ENCODE measurements around the gene CACNA2D2. TPM values are rescaled to one million over a fixed set of nuclear protein-coding genes. Genes with fewer than 3 reads are reported as not detected.

CACNA2D2 gene
- total RNA-seq, 1 experiment from 2014 or later, result 22.0 TPM

DNA sequence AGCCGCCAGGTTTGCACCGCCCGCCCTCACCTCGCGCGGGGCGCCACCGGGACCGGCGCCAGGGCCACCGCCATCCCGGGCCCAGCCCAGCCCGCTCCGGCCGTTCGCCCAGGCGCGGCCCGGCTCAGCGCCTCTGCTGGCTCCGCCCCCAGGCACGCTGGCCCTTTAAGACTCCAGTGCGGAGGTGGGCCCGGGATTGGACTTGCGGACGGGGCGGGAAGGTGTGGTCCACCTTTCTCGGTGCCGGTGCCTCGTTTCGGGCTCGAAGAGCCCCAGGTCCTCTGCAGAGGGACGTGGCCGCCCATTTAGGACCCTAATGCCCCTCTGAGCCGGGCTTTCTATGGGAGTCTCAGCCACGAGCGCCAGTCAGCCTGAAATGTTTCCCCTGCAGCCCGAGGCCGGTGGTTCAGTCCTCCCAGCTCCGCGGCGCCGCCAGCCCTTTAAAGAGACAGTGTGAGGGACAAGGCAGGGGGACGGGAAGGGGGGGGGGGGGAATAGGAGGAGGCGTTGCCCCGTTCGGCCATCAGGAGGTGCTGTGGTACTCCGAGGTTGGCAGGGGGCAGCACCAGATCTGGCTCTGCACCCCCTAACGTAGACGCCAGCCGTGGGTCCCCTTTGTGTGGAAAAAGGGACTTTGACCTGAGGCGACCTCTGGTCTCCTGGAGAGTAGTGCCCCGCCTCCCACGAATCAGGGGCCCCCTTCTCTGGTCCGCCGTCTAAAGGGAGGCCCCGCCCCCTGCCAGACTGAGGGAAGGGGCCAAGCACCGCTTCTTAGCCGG is 181.9 kb downstream of the CACNA2D2 start:
- CTCF ChIA-PET, result interaction anchor here (0.6 to 5.5 kb wide), 38 partner anchors 11 to 1381 kb away, joined by 3 to 95 read pairs (median 4); partner anchors contain the start of genes CYB561D2, HEMK1, HYAL1 and HYAL3
- POLR2A ChIA-PET, result interaction anchor here (0.6 to 2.0 kb wide), 5 partner anchors 16 to 125 kb away, joined by 3 to 8 read pairs (median 5); partner anchors contain the start of genes HYAL3 and NAA80
- Mint-ChIP-seq H3K4me3 (peak overlapping the region; percentile 88), H3K27me3 (ENCODE audit: low read depth) (no peaks in the 10 kb centered on the region), H3K9me3 (no peaks in the 10 kb centered on the region), H3K36me3 (peaks cover 33% of the 10 kb centered on the region), H3K27ac (peak overlapping the region; percentile 97), H3K4me1 (peaks cover 40% of the 10 kb centered on the region)
- peak; percentile 90 for DNase-seq (ENCODE audit: low spot score)
- ATAC-seq, result peak; percentile 71
- TF ChIP-seq TP53 (CRISPR knock-in tag; IDR thresholded peaks at IDR 0.05) (no peak), GRHL2 (CRISPR knock-in tag; IDR thresholded peaks at IDR 0.05; ENCODE audit: insufficient replicate concordance, severe bottlenecking) (no peak), TEAD4 (CRISPR knock-in tag; IDR thresholded peaks at IDR 0.05) (no peak), ZNF671 (CRISPR knock-in tag; IDR thresholded peaks at IDR 0.05) (0 out of 2 replicates have a peak, but pooled peaks have one; percentile 70), CREB1 (CRISPR knock-in tag; IDR thresholded peaks at IDR 0.05) (0 out of 2 replicates have a peak, but pooled peaks have one; percentile 36), ZNF263 (CRISPR knock-in tag; IDR thresholded peaks at IDR 0.05; ENCODE audit: low read depth) (0 out of 2 replicates have a peak, but pooled peaks have one; percentile 10), FOXP1 (CRISPR knock-in tag; IDR thresholded peaks at IDR 0.05; ENCODE audit: borderline replicate concordance) (peak; percentile 15; the same call in 1 of the 2 replicates), KAT7 (CRISPR knock-in tag; IDR thresholded peaks at IDR 0.05; ENCODE audit: borderline replicate concordance) (peak; percentile 42; the same call in 1 of the 2 replicates), ETV6 (CRISPR knock-in tag; IDR thresholded peaks at IDR 0.05) (no peak; the same call in 1 of the 2 replicates), NR1H2 (CRISPR knock-in tag; IDR thresholded peaks at IDR 0.05) (no peak), CREM (CRISPR knock-in tag; IDR thresholded peaks at IDR 0.05) (peak; percentile 59; the same call in 1 of the 2 replicates)
- TF ChIP-seq, protein P1, sequence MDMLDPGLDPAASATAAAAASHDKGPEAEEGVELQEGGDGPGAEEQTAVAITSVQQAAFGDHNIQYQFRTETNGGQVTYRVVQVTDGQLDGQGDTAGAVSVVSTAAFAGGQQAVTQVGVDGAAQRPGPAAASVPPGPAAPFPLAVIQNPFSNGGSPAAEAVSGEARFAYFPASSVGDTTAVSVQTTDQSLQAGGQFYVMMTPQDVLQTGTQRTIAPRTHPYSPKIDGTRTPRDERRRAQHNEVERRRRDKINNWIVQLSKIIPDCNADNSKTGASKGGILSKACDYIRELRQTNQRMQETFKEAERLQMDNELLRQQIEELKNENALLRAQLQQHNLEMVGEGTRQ (CRISPR knock-in tag; IDR thresholded peaks at IDR 0.05), result no peak
- TF ChIP-seq, protein P2, sequence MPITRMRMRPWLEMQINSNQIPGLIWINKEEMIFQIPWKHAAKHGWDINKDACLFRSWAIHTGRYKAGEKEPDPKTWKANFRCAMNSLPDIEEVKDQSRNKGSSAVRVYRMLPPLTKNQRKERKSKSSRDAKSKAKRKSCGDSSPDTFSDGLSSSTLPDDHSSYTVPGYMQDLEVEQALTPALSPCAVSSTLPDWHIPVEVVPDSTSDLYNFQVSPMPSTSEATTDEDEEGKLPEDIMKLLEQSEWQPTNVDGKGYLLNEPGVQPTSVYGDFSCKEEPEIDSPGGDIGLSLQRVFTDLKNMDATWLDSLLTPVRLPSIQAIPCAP (CRISPR knock-in tag; IDR thresholded peaks at IDR 0.05), result no peak
- TF ChIP-seq, protein P3, sequence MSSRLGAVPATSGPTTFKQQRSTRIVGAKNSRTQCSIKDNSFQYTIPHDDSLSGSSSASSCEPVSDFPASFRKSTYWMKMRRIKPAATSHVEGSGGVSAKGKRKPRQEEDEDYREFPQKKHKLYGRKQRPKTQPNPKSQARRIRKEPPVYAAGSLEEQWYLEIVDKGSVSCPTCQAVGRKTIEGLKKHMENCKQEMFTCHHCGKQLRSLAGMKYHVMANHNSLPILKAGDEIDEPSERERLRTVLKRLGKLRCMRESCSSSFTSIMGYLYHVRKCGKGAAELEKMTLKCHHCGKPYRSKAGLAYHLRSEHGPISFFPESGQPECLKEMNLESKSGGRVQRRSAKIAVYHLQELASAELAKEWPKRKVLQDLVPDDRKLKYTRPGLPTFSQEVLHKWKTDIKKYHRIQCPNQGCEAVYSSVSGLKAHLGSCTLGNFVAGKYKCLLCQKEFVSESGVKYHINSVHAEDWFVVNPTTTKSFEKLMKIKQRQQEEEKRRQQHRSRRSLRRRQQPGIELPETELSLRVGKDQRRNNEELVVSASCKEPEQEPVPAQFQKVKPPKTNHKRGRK (CRISPR knock-in tag; IDR thresholded peaks at IDR 0.05; ENCODE audit: borderline replicate concordance), result no peak
- TF ChIP-seq, protein P4, sequence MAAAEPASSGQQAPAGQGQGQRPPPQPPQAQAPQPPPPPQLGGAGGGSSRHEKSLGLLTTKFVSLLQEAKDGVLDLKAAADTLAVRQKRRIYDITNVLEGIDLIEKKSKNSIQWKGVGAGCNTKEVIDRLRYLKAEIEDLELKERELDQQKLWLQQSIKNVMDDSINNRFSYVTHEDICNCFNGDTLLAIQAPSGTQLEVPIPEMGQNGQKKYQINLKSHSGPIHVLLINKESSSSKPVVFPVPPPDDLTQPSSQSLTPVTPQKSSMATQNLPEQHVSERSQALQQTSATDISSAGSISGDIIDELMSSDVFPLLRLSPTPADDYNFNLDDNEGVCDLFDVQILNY (CRISPR knock-in tag; IDR thresholded peaks at IDR 0.05), result no peak; the same call in 1 of the 2 replicates
- TF ChIP-seq, protein P5, sequence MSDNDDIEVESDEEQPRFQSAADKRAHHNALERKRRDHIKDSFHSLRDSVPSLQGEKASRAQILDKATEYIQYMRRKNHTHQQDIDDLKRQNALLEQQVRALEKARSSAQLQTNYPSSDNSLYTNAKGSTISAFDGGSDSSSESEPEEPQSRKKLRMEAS (CRISPR knock-in tag; IDR thresholded peaks at IDR 0.05), result peak; percentile 28; the same call in 1 of the 2 replicates
- TF ChIP-seq, protein P6, sequence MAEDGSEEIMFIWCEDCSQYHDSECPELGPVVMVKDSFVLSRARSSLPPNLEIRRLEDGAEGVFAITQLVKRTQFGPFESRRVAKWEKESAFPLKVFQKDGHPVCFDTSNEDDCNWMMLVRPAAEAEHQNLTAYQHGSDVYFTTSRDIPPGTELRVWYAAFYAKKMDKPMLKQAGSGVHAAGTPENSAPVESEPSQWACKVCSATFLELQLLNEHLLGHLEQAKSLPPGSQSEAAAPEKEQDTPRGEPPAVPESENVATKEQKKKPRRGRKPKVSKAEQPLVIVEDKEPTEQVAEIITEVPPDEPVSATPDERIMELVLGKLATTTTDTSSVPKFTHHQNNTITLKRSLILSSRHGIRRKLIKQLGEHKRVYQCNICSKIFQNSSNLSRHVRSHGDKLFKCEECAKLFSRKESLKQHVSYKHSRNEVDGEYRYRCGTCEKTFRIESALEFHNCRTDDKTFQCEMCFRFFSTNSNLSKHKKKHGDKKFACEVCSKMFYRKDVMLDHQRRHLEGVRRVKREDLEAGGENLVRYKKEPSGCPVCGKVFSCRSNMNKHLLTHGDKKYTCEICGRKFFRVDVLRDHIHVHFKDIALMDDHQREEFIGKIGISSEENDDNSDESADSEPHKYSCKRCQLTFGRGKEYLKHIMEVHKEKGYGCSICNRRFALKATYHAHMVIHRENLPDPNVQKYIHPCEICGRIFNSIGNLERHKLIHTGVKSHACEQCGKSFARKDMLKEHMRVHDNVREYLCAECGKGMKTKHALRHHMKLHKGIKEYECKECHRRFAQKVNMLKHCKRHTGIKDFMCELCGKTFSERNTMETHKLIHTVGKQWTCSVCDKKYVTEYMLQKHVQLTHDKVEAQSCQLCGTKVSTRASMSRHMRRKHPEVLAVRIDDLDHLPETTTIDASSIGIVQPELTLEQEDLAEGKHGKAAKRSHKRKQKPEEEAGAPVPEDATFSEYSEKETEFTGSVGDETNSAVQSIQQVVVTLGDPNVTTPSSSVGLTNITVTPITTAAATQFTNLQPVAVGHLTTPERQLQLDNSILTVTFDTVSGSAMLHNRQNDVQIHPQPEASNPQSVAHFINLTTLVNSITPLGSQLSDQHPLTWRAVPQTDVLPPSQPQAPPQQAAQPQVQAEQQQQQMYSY (CRISPR knock-in tag; IDR thresholded peaks at IDR 0.05), result peak; percentile 39; the same call in 1 of the 2 replicates
- TF ChIP-seq, protein P7, sequence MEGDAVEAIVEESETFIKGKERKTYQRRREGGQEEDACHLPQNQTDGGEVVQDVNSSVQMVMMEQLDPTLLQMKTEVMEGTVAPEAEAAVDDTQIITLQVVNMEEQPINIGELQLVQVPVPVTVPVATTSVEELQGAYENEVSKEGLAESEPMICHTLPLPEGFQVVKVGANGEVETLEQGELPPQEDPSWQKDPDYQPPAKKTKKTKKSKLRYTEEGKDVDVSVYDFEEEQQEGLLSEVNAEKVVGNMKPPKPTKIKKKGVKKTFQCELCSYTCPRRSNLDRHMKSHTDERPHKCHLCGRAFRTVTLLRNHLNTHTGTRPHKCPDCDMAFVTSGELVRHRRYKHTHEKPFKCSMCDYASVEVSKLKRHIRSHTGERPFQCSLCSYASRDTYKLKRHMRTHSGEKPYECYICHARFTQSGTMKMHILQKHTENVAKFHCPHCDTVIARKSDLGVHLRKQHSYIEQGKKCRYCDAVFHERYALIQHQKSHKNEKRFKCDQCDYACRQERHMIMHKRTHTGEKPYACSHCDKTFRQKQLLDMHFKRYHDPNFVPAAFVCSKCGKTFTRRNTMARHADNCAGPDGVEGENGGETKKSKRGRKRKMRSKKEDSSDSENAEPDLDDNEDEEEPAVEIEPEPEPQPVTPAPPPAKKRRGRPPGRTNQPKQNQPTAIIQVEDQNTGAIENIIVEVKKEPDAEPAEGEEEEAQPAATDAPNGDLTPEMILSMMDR (IDR thresholded peaks at IDR 0.05), result peak; percentile 56; the same call in 1 of the 2 replicates
- TF ChIP-seq, protein P8, sequence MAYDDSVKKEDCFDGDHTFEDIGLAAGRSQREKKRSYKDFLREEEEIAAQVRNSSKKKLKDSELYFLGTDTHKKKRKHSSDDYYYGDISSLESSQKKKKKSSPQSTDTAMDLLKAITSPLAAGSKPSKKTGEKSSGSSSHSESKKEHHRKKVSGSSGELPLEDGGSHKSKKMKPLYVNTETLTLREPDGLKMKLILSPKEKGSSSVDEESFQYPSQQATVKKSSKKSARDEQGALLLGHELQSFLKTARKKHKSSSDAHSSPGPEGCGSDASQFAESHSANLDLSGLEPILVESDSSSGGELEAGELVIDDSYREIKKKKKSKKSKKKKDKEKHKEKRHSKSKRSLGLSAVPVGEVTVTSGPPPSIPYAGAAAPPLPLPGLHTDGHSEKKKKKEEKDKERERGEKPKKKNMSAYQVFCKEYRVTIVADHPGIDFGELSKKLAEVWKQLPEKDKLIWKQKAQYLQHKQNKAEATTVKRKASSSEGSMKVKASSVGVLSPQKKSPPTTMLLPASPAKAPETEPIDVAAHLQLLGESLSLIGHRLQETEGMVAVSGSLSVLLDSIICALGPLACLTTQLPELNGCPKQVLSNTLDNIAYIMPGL (CRISPR knock-in tag; IDR thresholded peaks at IDR 0.05), result peak; percentile 65; the same call in 1 of the 2 replicates
- TF ChIP-seq, protein P9, sequence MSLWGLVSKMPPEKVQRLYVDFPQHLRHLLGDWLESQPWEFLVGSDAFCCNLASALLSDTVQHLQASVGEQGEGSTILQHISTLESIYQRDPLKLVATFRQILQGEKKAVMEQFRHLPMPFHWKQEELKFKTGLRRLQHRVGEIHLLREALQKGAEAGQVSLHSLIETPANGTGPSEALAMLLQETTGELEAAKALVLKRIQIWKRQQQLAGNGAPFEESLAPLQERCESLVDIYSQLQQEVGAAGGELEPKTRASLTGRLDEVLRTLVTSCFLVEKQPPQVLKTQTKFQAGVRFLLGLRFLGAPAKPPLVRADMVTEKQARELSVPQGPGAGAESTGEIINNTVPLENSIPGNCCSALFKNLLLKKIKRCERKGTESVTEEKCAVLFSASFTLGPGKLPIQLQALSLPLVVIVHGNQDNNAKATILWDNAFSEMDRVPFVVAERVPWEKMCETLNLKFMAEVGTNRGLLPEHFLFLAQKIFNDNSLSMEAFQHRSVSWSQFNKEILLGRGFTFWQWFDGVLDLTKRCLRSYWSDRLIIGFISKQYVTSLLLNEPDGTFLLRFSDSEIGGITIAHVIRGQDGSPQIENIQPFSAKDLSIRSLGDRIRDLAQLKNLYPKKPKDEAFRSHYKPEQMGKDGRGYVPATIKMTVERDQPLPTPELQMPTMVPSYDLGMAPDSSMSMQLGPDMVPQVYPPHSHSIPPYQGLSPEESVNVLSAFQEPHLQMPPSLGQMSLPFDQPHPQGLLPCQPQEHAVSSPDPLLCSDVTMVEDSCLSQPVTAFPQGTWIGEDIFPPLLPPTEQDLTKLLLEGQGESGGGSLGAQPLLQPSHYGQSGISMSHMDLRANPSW (CRISPR knock-in tag; conservative IDR thresholded peaks at IDR 0.05; ENCODE audit: low read depth), result no peak
